BJ (cell line): Measurements from ENCODE around the gene IFNK. TPM values are rescaled to one million over a fixed set of nuclear protein-coding genes. Genes with fewer than 3 reads are reported as not detected.

Source experiments
- CTCF ChIA-PET: fragments of 350-600 bp; formaldehyde crosslinking; extraction: SDS; loops from one replicate; lab custom pipeline; 2021; ENCODE audit warnings: antibody characterized with exemption, inconsistent platforms; lab: Yijun Ruan, JAX
- POLR2A ChIA-PET: fragments of 300-600 bp; sonication (Branson Sonifier 250); formaldehyde crosslinking; extraction: SDS; loops from one replicate; lab custom pipeline; 2021; ENCODE audit warnings: antibody characterized with exemption; lab: Charles Lee
- DNase-seq: peaks from one replicate; pipeline ENCODE4 v3.0.0-alpha.2; 2011; ENCODE audit warnings: low read depth
- H3K27me3 ChIP-seq: 2 replicates; pipeline ENCODE4 v1.6.0; 2011; ENCODE audit warnings: low read length; ENCODE audit not compliant: control insufficient read depth, insufficient read depth
- H3K36me3 ChIP-seq: 2 replicates; pipeline ENCODE4 v1.5.1; 2011; ENCODE audit warnings: low read length; ENCODE audit not compliant: control insufficient read depth, insufficient read depth
- H3K4me3 ChIP-seq: 2 replicates; pipeline ENCODE4 v1.5.1; 2011; ENCODE audit warnings: low read depth, mild to moderate bottlenecking, control low read depth, low read length
- polyA plus RNA-seq: library from polyadenylated mRNA; depleted of rRNA; stranded (reverse); fragments of >200 nt; gene quantifications from 2 replicates; pipeline ENCODE4 v1.2.3, GENCODE V29; 2011
- TF ChIP-seq, protein P1 (sequence below): IDR thresholded peaks from 2 replicates; pipeline ENCODE4 v1.5.1; 2011; ENCODE audit warnings: low read depth, mild to moderate bottlenecking, control low read depth, inconsistent platforms, low read length, moderate library complexity; ENCODE audit not compliant: insufficient read depth

The IFNK gene
- polyA plus RNA-seq, 1 experiment, result not detected

- CTCF ChIA-PET, result no interaction called here
- Histone ChIP-seq H3K36me3 (no peaks in the 10 kb centered on the region), H3K27me3 (no peaks in the 10 kb centered on the region), H3K4me3 (no peak overlapping the region)
- DNase-seq, result no peak
- TF ChIP-seq, protein P1, sequence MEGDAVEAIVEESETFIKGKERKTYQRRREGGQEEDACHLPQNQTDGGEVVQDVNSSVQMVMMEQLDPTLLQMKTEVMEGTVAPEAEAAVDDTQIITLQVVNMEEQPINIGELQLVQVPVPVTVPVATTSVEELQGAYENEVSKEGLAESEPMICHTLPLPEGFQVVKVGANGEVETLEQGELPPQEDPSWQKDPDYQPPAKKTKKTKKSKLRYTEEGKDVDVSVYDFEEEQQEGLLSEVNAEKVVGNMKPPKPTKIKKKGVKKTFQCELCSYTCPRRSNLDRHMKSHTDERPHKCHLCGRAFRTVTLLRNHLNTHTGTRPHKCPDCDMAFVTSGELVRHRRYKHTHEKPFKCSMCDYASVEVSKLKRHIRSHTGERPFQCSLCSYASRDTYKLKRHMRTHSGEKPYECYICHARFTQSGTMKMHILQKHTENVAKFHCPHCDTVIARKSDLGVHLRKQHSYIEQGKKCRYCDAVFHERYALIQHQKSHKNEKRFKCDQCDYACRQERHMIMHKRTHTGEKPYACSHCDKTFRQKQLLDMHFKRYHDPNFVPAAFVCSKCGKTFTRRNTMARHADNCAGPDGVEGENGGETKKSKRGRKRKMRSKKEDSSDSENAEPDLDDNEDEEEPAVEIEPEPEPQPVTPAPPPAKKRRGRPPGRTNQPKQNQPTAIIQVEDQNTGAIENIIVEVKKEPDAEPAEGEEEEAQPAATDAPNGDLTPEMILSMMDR, result no peak
- POLR2A ChIA-PET, result no interaction called here
These were observed 34.8 kb upstream of the IFNK start for GRCh38 chr9:27489087-27489876.

GRCh38 chr9:27491154-27491553, 32.9 kb upstream of the IFNK start:
- no peak overlapping the region for H3K4me3 ChIP-seq
- POLR2A ChIA-PET, result no interaction called here
- TF ChIP-seq, protein P1, result no peak
- H3K36me3 ChIP-seq, result no peaks in the 10 kb centered on the region
- no peaks in the 10 kb centered on the region for H3K27me3 ChIP-seq
- DNase-seq, result no peak
- CTCF ChIA-PET, result no interaction called here

GRCh38 chr9:27495480-27496134, 28.5 kb upstream of the IFNK start:
- H3K36me3 ChIP-seq, result no peaks in the 10 kb centered on the region
- no peaks in the 10 kb centered on the region for H3K27me3 ChIP-seq
- no peak overlapping the region for H3K4me3 ChIP-seq
- TF ChIP-seq, protein P1, result no peak
- POLR2A ChIA-PET, result no interaction called here
- no peak for DNase-seq
- CTCF ChIA-PET, result no interaction called here

DNA sequence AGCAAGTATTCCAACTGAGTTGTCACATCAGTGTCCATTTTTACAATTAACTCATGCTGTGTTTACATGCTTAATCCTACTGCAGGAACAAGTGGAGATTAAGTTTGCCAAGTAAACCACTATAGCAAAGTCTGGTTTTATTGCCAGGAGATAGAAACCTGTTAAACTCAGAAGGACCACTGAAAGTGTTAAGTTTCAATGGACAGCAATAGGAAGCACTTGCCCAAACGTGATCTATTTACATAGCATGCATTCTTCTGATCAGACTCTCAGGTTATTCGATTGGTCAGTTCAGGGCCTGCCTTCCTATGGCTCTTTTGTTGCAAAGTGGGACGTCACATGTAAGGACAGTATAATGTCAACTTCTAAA, 28.0 kb upstream of the IFNK start:
- H3K36me3 ChIP-seq, result no peaks in the 10 kb centered on the region
- CTCF ChIA-PET, result no interaction called here
- no peak for DNase-seq
- POLR2A ChIA-PET, result no interaction called here
- no peak overlapping the region for H3K4me3 ChIP-seq
- TF ChIP-seq, protein P1, result no peak
- no peaks in the 10 kb centered on the region for H3K27me3 ChIP-seq

GRCh38 chr9:27497883-27498417, 26.1 kb upstream of the IFNK start:
- ChIA-PET POLR2A (no interaction called here), CTCF (interaction anchor here (1.9 kb wide), 1 partner anchor 31 kb away, joined by 4 read pairs; the partner anchor contains the start of gene MOB3B)
- TF ChIP-seq, protein P1, result no peak
- no peak for DNase-seq
- no peaks in the 10 kb centered on the region for H3K36me3 ChIP-seq
- H3K4me3 ChIP-seq, result no peak overlapping the region
- H3K27me3 ChIP-seq, result no peaks in the 10 kb centered on the region
